Suprapubic skin (tissue), 3 donors: ENCODE results near the gene AP1G2.
"Not testable (repeated sequence)": the region's sequence is repeated elsewhere in the genome, so short reads cannot be mapped to it uniquely, and the experiment has no call there.

Source experiments
- EP300 ChIP-seq: sonication (generic); formaldehyde crosslinking; IDR thresholded peaks from one replicate; pipeline ENCODE4 v1.6.1; 2017; ENCODE audit warnings: antibody characterized with exemption
- TF ChIP-seq, protein P1 (sequence below), 2 donors: fragments of 200-600 bp in 1 of 2; fragments of 450-650 bp in 1 of 2; sonication (generic) in 1 of 2; IDR thresholded peaks; one replicate each; pipeline ENCODE4 v1.5.1; 2016 to 2019; ENCODE audit warnings: antibody characterized with exemption in 2 of 2, mild to moderate bottlenecking in 1 of 2, moderate library complexity in 1 of 2

DNA sequence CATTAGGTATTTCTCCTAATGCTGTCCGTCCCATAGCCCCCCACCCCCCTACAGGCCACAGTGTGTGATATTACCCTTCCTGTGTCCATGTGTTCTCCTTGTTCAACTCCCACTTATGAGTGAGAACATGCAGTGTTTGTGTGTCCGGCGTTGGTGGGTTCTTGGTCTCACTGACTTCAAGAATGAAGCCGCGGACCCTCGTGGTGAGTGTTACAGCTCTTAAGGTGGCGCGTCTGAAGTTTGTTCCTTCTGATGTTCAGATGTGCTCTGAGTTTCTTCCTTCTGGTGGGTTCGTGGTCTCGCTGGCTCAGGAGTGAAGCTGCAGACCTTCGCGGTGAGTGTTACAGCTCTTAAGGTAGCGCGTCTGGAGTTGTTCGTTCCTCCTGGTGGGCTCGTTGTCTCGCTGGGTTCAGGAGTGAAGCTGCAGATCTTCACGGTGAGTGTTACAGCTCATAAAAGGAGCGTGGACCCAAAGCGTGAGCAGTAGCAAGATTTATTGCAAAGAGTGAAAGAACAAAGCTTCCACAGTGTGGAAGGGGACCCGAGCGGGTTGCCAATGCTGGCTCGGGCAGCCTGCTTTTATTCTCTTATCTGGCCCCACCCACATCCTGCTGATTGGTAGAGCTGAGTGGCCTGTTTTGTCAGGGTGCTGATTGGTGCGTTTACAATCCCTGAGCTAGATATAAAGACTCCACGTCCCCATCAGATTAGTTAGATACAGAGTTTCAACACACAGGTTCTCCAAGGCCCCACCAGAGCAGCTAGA lies 16.4 kb upstream of the AP1G2 start:
- TF ChIP-seq, protein P1, sequence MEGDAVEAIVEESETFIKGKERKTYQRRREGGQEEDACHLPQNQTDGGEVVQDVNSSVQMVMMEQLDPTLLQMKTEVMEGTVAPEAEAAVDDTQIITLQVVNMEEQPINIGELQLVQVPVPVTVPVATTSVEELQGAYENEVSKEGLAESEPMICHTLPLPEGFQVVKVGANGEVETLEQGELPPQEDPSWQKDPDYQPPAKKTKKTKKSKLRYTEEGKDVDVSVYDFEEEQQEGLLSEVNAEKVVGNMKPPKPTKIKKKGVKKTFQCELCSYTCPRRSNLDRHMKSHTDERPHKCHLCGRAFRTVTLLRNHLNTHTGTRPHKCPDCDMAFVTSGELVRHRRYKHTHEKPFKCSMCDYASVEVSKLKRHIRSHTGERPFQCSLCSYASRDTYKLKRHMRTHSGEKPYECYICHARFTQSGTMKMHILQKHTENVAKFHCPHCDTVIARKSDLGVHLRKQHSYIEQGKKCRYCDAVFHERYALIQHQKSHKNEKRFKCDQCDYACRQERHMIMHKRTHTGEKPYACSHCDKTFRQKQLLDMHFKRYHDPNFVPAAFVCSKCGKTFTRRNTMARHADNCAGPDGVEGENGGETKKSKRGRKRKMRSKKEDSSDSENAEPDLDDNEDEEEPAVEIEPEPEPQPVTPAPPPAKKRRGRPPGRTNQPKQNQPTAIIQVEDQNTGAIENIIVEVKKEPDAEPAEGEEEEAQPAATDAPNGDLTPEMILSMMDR (IDR thresholded peaks at IDR 0.05) = not testable (repeated sequence)
- TF ChIP-seq EP300 = not testable (repeated sequence)
